Right renal cortex interstitium (tissue), 3 donors: ENCODE measurements around the gene ACTL10. TPM values are rescaled to one million over a fixed set of nuclear protein-coding genes. Genes with fewer than 3 reads are reported as not detected.
"Not testable (repeated sequence)": the region's sequence is repeated elsewhere in the genome, so short reads cannot be mapped to it uniquely, and the experiment has no call there.

ENCODE experiments used
- DNase-seq, 3 donors: peaks; one replicate each; pipeline ENCODE4 v3.0.0-alpha.2; 2013; ENCODE audit warnings: low read depth in 3 of 3, low spot score in 2 of 3
- polyA plus RNA-seq, 3 donors: library from polyadenylated mRNA; unstranded; fragments of 120-200 nt; gene quantifications; one replicate each; pipeline ENCODE4 v1.2.1, GENCODE V29; 2013; ENCODE audit not compliant: insufficient read length in 3 of 3

The ACTL10 gene
- polyA plus RNA-seq, 3 donors = 0.25 to 0.48 (median 0.29) TPM

DNA sequence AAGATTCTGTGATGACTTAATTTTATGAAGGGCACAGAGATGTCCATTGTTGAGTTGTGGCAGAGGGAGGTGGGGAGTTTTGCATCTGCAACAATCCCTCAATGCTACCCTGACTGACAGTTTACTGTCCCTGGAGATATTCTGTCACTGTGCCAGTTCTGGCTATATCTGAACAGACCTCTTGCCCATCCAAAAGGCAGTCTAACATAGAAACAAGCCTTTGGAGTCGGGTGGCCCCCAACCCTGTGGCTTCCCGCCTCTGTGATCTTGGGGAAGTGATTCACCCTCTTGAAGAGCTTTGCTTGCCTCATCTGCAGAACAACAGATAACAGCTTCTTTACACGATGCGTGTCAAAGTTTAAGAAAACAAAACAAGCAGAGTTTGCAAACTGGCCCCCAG is 23.2 kb downstream of the ACTL10 start:
- no peak for DNase-seq

DNA sequence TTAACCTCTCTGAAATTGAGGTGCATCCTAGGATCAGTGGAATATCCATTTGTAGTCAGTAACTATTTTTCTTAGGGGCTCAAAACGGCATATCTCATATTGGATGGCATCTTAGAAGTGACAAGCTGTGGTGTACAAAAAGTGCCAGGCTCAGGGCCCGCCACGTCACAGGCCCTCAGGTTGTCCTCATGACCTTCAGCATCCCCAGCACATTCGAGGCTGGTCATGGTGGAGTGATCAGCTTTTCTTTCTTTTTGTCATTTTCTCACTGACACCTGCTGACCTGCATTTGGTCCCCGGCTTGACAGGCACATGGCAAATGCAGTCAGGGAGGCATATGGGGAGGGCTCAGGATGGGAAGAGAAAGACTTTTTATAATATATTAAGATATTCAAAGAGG is 26.5 kb downstream of the ACTL10 start:
- DNase-seq = no peak

DNA sequence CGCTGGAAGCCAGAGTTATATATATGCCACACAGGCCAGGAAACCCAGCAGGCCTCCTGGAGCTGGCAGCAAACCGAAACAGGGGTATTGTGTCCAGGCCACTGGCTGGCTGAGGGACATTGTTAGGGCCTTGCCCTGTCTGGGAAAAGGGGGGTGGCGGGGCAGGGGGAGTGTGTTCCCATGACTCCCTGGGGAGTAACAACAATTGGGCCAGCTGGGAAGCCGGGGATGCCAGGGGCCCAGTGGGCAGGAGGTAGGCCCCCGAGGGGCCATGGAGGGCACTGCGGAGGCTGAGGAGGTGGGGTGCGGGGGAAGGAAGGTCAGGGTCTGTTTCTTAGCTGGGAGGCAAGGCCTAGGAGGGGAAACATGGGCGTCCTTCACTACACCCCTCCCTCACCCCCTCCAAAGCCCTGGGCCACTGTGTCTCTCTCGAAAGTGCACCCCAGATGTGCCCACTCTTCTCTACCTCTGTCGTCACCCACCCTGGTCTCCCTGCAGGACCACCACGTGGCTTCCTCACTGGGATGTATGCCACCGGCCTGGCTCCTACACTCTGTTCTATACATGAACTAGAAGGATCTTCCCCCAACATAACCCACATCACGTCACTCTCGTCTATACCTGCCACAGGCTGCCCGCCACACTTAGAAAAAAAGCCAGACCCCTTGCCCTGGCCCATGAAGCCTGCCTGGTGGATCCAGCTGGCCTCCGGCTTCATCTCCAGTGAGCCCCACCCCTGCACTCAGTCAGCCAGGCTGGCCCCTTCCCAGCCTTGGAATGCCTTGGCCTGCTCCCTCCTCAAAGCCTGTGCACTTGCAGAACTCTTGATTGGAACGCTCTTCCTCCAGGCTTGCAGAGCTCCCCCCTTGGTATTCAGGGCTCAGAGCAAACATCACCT is 27.2 kb downstream of the ACTL10 start:
- DNase-seq = no peak

DNA sequence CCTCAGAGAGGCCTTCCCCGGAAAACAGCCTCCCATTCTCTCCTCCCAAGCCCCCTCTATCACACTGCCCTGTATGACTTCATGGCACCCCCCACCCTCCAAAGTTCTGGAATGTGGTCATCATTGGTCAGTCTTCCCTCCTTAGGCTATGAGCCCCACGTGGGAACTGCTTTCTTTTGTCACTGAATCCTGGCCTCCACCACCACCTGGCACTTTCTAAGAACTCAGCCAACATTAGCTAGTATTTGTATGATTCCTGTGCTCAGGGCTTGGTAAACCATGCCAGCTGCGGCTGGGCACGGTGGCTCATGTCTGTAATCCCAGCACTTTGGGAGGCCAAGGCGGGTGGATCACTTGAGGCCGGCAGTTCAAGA is 27.9 kb downstream of the ACTL10 start:
- no peak for DNase-seq

DNA sequence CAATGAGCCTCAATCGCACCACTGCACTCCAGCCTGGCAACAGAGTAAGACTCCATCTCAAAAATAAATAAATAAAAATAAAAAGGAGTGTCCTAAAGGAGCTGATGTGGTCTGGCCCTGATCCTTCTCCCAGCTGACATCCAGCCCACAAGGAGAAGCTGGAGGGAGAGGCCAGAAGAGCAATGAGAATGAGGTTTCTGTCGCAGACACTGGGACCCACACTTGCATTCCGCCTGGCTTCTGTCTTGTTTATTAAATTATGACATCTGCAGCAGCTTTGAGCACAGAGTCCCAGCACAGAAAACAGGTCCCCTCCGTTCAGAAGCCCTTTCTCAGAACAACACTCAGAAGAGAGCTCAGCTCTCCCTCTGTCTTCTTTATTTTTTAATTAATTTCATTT is 29.7 kb downstream of the ACTL10 start:
- DNase-seq = no peak

DNA sequence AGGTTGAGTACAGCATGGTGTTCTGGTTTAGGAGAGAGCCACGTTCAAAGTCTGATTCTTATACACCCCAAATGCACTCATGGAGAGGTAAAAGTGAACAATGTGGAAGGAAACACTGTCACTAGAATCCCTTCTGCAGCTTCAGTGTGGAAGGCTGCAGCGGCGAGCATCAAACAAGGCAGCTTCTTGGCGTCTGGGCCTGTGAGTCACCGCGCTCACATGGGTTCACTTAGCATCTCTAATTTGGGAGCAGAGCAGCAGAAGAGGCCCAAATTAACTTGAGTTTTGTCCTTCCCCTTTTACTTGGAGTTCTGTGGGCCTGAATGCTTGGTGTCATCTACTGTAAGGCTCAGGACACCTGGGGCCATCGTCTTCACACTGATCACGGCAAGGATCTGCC is 30.4 kb downstream of the ACTL10 start:
- no peak for DNase-seq

DNA sequence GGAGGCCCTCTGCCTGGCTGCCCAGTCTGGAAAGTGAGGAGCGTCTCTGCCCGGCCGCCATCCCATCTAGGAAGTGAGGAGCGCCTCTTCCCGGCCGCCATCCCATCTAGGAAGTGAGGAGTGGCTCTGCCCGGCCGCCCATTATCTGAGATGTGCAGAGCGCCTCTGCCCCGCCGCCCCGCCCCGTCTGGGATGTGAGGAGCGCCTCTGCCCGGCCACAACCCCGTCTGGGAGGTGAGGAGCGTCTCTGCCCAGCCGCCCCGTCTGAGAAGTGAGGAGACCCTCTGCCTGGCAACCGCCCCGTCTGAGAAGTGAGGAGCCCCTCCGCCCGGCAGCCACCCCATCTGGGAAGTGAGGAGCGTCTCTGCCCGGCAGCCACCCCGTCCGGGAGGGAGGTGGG is 32.2 kb downstream of the ACTL10 start:
- DNase-seq = not testable (repeated sequence)

DNA sequence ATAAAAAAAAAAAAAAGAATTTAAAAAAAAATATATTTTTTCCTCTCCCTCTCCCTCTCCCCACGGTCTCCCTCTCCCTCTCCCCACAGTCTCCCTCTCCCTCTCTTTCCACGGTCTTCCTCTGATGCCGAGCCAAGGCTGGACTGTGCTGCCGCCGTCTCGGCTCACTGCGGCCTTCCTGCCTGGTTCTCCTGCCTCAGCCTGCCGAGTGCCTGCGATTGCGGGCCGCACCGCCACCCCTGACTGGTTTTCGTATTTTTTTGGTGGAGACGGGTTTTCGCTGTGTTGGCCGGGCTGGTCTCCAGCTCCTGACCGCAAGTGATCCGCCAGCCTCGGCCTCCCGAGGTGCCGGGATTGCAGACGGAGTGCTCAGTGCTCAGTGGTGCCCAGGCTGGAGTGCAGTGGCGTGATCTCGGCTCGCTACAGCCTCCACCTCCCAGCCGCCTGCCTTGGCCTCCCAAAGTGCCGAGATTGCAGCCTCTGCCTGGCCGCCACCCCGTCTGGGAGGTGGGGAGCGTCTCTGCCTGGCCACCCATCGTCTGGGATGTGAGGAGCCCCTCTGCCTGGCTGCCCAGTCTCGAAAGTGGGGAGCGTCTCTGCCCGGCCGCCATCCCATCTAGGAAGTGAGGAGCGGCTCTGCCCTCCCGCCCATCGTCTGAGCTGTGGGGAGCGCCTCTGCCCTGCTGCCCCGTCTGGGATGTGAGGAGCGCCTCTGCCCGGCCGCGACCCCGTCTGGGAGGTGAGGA is 34.1 kb downstream of the ACTL10 start:
- not testable (repeated sequence) for DNase-seq

DNA sequence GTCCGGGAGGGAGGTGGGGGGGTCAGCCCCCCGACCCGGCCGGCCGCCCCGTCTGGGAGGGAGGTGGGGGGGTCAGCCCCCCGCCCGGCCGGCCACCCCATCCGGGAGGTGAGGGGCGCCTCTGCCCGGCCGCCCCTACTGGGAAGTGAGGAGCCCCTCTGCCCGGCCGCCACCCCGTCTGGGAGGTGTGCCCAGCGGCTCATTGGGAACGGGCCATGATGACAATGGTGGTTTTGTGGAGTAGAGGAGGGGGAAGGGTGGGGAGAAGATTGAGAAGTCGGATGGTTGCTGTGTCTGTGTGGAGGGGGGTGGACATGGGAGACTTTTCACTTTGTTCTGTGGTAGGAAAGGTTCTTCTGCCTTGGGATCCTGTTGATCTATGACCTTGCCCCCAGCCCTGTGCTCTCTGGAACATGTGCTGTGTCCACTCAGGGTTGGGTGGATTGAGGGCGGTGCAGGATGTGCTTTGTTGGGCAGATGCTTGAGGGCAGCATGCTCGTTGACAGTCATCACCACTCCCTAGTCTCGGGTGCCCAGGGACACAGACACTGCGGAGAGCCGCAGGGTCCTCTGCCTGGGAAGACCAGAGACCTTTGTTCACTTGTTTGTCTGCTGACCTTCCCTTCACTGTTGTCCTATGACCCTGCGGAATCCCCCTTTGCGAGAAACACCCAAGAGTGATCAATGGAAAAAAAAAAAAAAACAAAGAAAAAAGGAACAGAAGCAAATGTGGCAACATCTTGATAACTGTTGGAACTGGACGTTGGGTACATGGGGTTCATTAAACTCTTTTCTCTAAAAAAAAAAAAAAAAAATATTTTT is 35.1 kb downstream of the ACTL10 start:
- no peak for DNase-seq

DNA sequence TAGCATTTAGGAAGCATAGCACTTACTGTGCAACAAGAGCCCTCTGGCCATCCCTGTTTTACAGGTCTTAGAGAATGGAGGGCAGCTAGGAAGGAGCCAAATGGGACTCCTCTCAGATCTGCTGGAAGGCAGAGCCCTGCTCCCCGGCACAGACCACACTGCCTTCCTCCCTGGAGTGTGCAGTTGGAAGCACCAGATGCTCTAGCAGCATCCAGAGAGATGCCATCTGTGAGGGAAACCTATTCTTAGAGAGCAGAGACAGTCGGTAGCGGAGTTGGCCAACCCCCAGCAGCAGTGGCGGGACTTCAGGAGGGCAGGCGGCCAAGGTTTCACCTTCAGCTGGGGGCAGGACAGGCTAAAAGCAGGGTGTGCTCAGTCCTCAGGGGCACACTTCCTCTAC is 36.1 kb downstream of the ACTL10 start:
- DNase-seq = no peak

DNA sequence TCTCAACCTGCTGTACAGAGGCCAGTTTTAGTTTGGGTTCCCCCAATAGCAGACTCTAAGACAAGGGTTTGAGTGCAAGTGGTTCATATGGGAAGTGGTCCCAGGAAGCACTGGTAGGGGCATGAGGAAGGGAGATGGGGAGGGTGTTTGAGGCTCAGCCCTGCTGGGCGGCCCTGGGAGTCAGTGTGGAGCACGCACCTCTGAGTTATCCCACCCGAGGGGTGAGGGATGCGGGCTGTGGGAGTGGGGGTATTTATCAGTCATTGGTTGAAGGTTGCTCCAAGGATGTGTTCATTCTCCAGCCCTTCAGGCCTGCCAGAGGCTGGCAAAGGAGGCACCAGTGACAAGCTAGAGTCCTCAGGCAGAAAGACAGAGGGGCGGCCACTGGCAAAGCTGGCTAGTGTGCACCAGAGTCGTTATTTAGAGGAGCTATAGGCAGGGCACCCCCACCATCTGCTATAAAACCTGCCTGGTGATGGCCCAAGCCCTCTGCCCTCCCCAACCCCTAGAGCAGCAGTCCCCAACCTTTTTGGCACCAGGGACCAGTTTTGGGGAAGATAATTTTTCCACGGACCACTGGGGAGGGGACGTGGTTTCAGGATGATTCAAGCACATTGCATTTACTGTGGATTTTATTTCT is 36.9 kb downstream of the ACTL10 start:
- DNase-seq = no peak

DNA sequence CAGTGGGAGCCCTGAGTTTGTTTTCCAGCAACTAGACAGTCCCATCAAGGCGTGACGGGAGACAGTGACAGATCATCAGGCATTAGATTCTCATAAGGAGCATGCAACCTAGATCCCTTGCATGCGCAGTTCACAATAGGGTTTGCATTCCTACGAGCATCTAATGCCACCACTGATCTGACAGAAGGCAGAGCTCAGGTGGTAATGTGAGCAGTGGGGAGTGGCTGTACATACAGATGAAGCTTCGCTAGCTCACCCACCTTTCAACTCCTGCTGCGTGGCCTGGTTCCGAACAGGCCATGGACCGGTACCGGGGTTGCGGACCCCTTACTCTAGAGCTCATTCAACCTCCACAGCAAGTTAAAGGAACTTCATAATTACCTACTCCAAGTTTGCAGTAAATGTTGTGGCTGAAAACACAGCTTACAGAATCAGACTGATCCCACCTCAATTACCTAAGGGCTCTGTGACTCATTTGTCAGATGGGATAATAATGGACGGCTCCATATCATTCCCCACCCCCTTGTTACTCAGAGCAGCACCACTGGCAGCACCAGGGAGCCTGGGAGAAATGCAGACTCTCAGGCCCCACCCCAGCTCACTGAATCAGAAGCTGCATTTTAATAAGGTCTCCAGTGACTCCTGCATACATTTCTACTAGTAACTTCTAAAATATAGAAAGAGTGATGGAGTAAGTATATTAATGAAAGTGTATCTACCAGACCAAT is 37.6 kb downstream of the ACTL10 start:
- no peak for DNase-seq

DNA sequence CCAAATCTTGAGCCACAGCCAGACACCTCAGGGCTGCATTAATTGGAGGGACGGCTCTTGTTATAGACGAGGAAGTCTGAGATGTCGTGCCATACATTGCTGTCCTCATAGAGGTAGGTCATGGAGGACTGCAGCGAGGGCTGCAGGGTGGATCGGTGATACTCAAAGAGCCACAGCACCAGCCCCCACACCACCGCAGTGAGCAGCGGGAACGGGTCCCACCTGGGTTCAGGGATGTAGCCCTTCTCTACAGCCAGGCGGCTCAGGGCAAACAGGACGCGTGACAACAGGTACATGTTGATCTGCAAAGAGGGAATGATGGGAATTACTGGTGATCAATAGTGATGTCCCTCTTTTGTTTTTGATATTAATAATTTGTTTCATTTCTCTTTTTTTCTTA is 40.9 kb downstream of the ACTL10 start:
- no peak for DNase-seq

DNA sequence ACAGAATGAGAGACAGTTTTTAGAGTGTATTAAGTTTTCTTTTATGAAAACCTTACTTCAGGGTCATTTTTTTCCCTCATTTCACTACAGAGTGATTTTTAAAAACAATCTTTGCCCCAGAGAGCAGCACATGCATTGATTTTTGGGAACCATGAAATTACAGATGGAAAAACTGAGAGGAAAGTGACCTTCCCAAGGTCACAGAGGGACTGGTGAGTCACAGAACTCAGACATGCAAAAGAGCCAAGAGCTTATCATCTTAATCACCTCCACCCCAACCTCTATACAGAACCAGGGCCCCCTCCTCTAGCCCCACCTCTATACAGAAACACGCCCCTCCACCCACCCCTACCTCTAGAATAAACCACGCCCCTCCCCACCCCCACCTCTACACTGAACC is 42.7 kb downstream of the ACTL10 start:
- DNase-seq = no peak

DNA sequence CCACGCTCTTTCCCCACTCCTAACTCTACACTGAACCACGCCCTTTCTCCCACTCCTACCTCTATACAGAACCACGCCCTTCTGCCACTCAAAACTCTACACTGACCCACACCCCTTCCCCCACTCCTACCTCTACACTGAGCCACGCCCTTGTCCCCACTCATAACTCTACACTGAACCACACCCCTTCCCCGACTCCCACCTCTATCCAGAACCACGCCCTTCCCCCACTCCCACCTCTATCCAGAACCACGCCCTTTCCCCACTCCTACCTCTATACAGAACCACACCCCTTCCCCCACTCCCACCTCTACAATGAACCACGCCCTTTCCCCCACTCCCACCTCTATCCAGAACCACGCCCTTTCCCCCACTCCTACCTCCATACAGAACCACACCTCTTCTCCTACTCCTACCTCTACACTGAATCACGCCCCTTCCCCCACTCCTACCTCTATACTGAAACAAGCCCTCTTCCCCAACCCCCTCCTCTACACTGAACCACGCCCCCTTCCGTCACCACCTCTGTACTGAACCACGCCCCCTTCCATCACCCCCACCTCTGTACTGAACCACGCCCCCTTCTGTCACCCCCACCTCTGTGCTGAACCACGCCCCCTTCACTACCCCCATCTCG is 43.3 kb downstream of the ACTL10 start:
- no peak for DNase-seq

DNA sequence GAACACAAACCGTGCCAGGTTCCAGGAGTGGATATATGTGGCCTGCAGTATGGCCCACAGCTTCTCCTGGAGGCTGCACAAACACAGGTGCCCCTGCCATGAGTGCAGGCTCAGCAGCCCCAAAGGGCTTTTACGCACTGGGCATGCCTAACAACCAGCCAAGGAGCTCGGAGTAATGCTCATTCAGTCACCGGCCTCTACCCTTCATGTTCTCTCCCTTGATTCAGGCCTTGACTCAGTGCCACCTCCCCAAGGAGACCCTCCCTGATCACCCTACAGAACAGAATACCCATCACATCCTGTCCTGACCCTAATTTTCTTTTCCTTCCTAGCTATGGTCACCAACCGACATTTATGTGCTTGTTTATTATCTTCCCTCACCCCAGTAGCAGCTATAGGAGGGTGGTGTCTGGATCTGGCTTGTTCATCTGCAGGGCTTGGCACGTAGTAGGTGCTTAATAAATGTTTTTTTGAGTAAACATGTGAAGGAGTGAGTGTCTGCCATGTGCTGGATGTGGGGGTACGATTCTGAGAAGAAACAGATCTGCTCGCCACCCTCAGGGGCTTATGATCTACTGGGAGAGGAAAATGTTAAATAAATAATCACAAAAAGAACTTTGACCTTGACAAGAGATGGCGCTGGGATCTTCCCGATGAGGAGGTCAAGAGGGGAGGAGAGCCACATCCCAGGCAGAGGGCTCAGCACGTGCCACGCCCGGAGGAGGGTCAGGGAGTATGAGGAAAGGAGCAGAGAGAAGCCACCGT is 44.1 kb downstream of the ACTL10 start:
- DNase-seq = no peak

DNA sequence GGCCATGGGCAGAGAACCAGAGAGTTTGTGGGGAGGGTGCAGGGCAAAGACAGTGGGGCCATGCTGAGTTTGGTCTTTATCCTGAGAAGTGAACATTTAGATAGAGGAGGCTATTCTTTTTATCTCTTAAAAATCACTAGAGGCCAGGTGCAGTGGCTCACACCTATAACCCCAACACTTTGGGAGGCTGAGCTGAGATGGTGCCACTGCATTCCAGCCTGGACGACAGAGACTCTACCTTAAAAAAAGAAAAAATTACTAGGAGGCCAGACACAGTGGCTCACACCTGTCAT is 44.6 kb downstream of the ACTL10 start:
- no peak for DNase-seq

DNA sequence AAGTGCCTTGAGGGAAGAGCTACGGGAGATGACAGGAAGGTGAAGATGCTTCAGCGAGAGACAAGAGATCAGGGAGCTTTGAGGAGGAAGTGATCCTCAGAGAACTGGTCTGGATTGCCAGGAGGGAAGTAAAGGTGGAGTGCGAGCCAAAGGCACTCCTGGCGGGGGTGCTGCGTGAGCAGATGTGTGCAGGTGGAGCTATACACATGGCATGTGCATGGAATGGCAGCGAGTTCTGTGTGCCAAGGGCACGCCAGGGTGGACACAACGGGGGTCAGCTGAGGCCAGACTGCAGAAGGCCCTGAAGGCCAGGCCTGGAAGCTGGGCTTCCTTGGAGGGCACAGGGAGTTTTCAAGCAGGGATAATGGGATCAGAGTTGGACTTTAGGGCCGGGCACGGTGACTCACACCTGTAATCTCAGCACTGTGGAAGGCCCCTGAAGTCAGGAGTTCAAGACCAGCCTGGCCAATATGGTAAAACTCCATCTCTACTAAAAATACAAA is 47.2 kb downstream of the ACTL10 start:
- DNase-seq = no peak

DNA sequence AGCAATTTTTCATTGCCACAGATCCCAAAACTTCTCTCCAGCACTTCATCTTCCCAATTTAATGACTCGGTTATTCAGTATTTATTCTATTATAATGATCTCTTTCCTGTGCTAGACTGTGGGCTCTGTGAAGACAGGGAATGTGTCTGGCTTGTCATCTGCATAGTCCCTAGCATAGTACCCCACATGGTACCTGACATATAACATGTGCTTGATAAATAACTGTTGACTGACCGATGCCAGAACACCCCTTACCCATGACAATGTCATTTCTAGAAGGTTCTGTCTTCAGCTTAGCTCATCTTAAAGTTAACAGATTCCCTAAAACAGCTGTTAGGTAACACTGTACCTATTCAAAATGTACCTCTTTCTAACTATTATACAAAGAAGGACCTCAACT is 49.8 kb downstream of the ACTL10 start:
- DNase-seq = no peak
